HFFc6 (cell line): Measurements from ENCODE around the gene GBP3. TPM values are rescaled to one million over a fixed set of nuclear protein-coding genes. Genes with fewer than 3 reads are reported as not detected.
A peak's percentile ranks its signal among the peaks of the same experiment; 100 is the strongest.

Source experiments
- DNase-seq: peaks from one replicate; pipeline ENCODE4 v3.0.0-alpha.2; 2018
- H3K27ac Mint-ChIP-seq: 2 replicates; pipeline ENCODE4 v1.8.0; 2020; ENCODE audit warnings: mild to moderate bottlenecking, mixed read lengths
- H3K27me3 Mint-ChIP-seq: 2 replicates; pipeline ENCODE4 v1.8.0; 2021; ENCODE audit warnings: mild to moderate bottlenecking, moderate library complexity, mixed read lengths; ENCODE audit not compliant: insufficient read depth
- H3K36me3 Mint-ChIP-seq: 2 replicates; pipeline ENCODE4 v1.8.0; 2021; ENCODE audit warnings: low read depth, mixed read lengths
- H3K4me1 Mint-ChIP-seq: 2 replicates; pipeline ENCODE4 v1.8.0; 2020; ENCODE audit warnings: low read depth, mixed read lengths
- H3K4me3 Mint-ChIP-seq: 2 replicates; pipeline ENCODE4 v1.8.0; 2020; ENCODE audit warnings: mild to moderate bottlenecking, moderate library complexity, mixed read lengths
- H3K9me3 Mint-ChIP-seq: 2 replicates; pipeline ENCODE4 v1.8.0; 2020; ENCODE audit warnings: mild to moderate bottlenecking, mixed read lengths
- CTCF ChIP-seq: fragments of 200-600 bp; sonication (generic); IDR thresholded peaks from 2 replicates; pipeline ENCODE4 v1.5.0; 2021; ENCODE audit warnings: antibody characterized with exemption, mild to moderate bottlenecking
- total RNA-seq, 6 experiments: library from RNA; stranded (reverse); fragmentation: NEBNext Ultra II Directional; extraction: Animal tissue kit (Norgen Biotek cat#: 25700); gene quantifications; 2 replicates in 1 of 6; 3 replicates in 5 of 6; pipeline ENCODE4 v1.2.3, GENCODE V29; 2021

The GBP3 gene
- total RNA-seq, 6 experiments from 2014 or later = 26.5 to 44.6 (median 39.3) TPM

DNA sequence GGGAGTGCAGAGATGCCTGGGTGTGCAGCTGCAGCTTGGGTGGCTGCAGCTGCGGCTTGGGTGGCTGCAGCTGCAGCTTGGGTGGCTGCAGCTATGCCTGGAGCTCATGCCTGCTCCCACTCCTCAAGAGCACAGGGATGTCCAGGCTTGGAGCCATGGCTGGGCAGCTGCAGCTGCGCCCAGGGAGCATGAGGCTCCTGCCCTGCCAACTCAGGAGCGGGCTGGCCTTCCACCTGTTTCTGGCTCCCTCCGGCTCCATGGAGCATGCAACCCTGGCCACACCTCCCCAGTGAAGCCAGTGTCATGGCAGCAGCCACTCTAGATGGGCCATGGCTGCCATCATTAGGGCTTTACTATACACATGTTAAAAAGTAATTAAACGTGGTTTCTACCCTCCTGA lies 21.3 kb upstream of the GBP3 start:
- peaks cover 15% of the 10 kb centered on the region for H3K4me1 Mint-ChIP-seq
- TF ChIP-seq CTCF = no peak
- H3K4me3 Mint-ChIP-seq = no peak overlapping the region
- no peak for DNase-seq
- H3K27ac Mint-ChIP-seq = no peak overlapping the region
- H3K27me3 Mint-ChIP-seq = peaks cover 8% of the 10 kb centered on the region; the same call in 1 of the 2 replicates
- peaks cover 4% of the 10 kb centered on the region; the same call in 1 of the 2 replicates for H3K9me3 Mint-ChIP-seq
- no peaks in the 10 kb centered on the region for H3K36me3 Mint-ChIP-seq

DNA sequence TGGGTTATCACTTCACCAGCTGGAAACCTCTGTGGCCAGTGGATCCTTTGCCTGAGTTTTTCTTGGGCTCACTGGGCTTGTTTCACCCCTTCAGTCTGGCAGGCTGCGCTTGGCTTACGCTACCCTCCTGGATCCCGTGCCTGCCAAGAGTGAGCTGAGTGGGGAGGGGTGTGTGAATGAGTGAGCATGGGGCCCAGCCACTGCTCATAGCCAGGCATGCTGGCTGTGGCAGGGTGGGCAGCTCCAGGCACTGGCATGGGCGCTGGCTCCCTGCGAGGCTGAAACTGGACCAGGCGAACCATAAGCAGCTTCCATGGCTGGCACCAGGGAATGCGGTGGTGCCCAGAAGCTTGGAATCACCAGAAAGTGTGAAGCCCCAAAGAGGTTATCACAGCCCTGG lies 19.8 kb upstream of the GBP3 start:
- peaks cover 8% of the 10 kb centered on the region; the same call in 1 of the 2 replicates for H3K27me3 Mint-ChIP-seq
- peaks cover 15% of the 10 kb centered on the region for H3K4me1 Mint-ChIP-seq
- DNase-seq = no peak
- H3K27ac Mint-ChIP-seq = no peak overlapping the region
- peaks cover 4% of the 10 kb centered on the region; the same call in 1 of the 2 replicates for H3K9me3 Mint-ChIP-seq
- H3K36me3 Mint-ChIP-seq = no peaks in the 10 kb centered on the region
- no peak overlapping the region for H3K4me3 Mint-ChIP-seq
- no peak for TF ChIP-seq CTCF

- no peak for DNase-seq
- H3K9me3 Mint-ChIP-seq = peaks cover 4% of the 10 kb centered on the region; the same call in 1 of the 2 replicates
- peaks cover 8% of the 10 kb centered on the region; the same call in 1 of the 2 replicates for H3K27me3 Mint-ChIP-seq
- TF ChIP-seq CTCF = no peak
- peaks cover 15% of the 10 kb centered on the region for H3K4me1 Mint-ChIP-seq
- no peak overlapping the region for H3K27ac Mint-ChIP-seq
- H3K36me3 Mint-ChIP-seq = no peaks in the 10 kb centered on the region
- H3K4me3 Mint-ChIP-seq = no peak overlapping the region
Measured at GRCh38 chr1:89041721-89042120, 19.1 kb upstream of the GBP3 start.

DNA sequence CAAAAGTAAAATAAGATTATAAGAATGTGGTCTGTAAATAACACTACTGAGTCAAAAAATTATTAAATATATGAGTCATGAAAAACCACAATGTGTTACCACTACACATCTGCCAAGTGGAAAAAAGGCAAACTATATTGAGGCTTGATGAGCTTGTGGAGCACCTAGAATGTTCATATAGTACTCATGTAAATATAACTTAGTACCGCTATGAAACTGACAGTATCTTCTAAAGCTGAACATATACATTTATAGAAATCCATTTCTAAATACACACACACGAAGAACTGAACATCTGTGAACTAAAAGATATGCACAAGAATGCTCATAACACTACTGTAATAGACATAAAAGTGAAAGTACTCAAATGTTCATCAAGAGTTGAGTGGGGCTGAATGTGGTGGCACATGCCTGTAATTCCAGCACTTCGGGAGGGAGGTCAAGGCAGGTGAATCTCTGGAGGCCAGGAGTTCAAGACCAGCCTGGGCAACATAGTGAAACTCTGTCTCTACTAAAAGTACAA lies 18.5 kb upstream of the GBP3 start:
- Mint-ChIP-seq H3K27ac (no peak overlapping the region), H3K4me1 (peaks cover 15% of the 10 kb centered on the region), H3K9me3 (peaks cover 4% of the 10 kb centered on the region; the same call in 1 of the 2 replicates), H3K36me3 (no peaks in the 10 kb centered on the region), H3K4me3 (peak overlapping the region; percentile 27; the same call in 1 of the 2 replicates), H3K27me3 (peaks cover 8% of the 10 kb centered on the region; the same call in 1 of the 2 replicates)
- no peak for TF ChIP-seq CTCF
- peak; percentile 26 for DNase-seq

DNA sequence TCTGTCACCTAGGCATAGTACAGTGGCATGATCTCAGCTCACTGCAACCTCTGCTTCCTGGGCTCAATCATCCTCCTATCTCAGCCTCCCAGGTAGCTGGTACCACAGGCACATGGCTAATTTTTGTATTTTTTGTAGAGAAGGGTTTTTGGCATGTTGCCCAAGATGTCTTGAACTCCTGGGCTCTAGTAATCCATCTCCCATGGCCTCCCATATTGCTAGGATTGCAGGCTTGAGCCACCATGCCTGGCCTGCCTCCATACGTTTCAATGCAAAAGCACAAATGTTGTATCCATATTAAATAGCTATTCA lies 17.6 kb upstream of the GBP3 start:
- Mint-ChIP-seq H3K4me3 (no peak overlapping the region), H3K36me3 (no peaks in the 10 kb centered on the region), H3K4me1 (peaks cover 15% of the 10 kb centered on the region), H3K27me3 (peaks cover 8% of the 10 kb centered on the region; the same call in 1 of the 2 replicates), H3K9me3 (peaks cover 4% of the 10 kb centered on the region; the same call in 1 of the 2 replicates), H3K27ac (no peak overlapping the region)
- no peak for DNase-seq
- no peak for TF ChIP-seq CTCF
